Fibroblast of skin of scalp (primary cell): ENCODE results near the gene ZNF148.

Experiments
- DNase-seq: peaks from one replicate; pipeline ENCODE4 v3.0.0-alpha.2; 2013

Gene ZNF148

DNA sequence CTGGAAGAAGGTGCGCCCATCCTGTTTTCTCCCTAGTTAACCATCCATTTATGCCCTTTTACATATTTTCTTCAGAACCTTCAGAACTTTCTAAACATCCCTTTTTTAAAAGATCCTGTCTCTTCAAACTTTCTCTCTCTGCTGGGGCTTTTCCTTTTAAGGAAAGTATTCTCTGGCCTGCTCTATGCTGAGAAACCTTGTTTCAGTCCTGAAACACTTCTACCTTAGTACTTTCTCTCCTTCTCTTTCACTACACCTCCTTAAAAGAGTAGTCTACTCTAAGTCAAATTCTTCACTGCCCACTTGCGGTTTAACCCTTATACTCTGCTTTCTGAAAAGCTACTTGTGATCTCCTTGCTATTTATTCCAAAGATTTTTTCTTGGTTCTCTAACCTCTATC is 97.0 kb downstream of the ZNF148 start:
- DNase-seq, result no peak

DNA sequence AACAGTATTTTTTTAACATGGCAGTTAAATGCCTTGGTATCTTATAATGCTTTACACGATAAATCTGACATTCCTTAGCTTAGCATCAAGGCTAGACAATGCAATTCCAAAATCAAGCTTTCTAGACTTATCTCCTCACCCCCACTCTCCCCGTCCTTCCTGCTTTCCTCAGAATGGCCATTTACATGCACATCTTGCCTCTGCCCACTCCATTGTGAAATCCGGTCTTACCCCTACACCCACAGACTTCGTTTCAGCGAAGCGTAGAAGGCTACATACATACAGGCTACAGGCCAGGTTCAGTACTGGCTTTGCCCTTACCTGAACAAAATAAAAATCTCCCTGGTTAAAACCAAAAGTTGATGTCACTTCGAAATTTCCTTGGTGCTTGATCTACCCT is 104.0 kb downstream of the ZNF148 start:
- DNase-seq, result no peak

GRCh38 chr3:125267460-125267859 is 107.7 kb downstream of the ZNF148 start:
- DNase-seq, result no peak

GRCh38 chr3:125266971-125267370 is 108.2 kb downstream of the ZNF148 start:
- DNase-seq, result no peak

DNA sequence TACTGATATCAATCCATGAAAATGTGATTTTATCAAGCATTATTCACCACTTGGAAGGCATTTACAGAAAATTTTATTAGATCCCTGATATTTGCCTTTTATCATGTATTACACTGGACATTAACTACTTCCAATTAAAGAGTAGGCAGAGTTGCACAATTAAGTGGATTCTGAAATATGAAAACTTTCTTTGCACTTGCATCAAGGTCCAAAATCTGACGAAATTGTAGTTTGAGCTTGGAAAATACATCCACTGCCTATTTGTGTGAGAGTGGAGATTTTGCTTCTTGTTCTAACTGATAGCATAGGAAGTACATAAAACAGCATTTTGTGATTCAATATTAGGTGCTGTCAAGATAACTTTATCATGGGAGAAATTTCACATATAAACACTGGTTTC is 113.0 kb downstream of the ZNF148 start:
- DNase-seq, result no peak

DNA sequence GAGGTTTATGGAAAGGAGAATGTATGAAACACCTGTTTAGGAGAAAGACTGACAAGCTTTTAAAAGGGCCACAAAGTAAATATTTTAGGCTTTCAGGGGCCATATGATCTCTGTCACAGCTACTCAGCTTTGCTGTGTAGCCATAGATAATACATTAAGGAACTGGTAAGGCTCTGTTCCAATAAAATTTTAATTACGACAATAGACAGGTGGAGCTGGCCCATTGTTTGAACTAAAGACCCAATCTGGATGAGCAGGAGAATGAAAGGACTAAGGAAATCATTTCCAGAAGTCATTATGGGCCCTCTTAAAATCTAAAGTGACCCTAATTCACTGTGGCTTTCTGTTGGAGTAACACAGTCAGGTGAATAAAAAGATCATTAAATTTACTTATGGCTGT is 114.1 kb downstream of the ZNF148 start:
- DNase-seq, result no peak

GRCh38 chr3:125260158-125260557 is 115.0 kb downstream of the ZNF148 start:
- no peak for DNase-seq

DNA sequence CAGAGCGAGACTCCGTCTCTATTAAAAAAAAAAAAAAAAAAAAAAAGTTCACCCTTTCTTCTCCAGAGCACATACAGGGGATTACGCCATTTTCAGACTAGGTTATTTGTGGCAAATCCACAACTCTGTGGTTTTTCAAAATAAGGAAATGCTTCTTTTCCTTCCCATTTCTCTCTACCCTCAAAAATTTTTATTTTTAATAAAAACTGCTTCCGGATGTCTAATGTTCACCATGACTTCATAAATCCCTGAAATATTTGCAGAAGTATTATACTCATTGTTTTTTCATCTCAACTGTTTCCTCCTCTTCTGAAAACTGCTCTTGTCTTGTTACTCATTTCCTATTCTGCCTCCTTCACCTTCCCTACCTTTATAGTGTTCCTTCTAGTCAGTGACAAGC is 117.6 kb downstream of the ZNF148 start:
- DNase-seq, result no peak

GRCh38 chr3:125256675-125257074 is 118.5 kb downstream of the ZNF148 start:
- no peak for DNase-seq

GRCh38 chr3:125250973-125251372 is 124.2 kb downstream of the ZNF148 start:
- no peak for DNase-seq

- DNase-seq, result no peak
These were observed 128.9 kb downstream of the ZNF148 start for GRCh38 chr3:125246237-125246636.

DNA sequence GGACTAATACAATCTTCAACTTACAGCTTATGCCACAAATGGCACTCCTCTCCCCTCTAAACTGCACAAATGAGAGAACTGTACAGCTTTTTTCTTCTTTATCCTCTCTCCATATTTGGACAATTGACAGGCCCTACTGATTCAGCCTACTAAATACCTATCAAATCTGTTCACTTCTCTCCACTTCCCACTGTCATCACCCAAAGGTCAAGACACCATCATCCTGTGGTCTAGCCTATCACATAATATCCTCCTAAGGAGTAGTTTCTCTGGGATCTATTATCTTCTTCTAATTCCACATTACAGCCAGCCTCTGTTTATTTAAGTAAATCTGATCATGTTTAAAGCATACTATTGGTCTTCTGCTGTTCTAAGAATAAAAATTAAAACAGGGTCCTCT is 129.6 kb downstream of the ZNF148 start:
- peak; percentile 35 for DNase-seq

GRCh38 chr3:125240496-125240895 is 134.6 kb downstream of the ZNF148 start:
- DNase-seq, result peak; percentile 55

GRCh38 chr3:125239266-125239665 is 135.9 kb downstream of the ZNF148 start:
- DNase-seq, result no peak

DNA sequence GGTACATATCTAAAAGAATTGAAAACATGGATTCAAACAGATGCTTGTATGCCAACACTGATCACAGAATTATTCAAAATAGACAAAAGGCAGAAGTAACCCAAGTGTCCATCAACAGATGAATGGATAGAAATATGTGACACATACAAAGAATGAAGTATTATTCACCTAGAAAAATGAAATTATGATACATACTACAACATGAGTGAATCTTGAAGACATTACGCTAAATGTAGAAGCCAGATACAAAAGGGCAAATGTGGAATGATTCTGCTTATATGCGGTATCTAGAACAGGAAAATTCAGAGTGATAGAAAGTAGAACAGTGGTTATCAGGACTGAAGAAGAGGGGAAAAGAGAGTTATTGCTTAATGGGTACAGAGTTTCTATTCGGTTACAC is 136.4 kb downstream of the ZNF148 start:
- no peak for DNase-seq

GRCh38 chr3:125236331-125236903 is 138.7 kb downstream of the ZNF148 start:
- DNase-seq, result peak; percentile 74

- DNase-seq, result no peak
These were observed 140.3 kb downstream of the ZNF148 start for GRCh38 chr3:125234831-125235230.

- no peak for DNase-seq
These were observed 142.7 kb downstream of the ZNF148 start for GRCh38 chr3:125232401-125232800.

DNA sequence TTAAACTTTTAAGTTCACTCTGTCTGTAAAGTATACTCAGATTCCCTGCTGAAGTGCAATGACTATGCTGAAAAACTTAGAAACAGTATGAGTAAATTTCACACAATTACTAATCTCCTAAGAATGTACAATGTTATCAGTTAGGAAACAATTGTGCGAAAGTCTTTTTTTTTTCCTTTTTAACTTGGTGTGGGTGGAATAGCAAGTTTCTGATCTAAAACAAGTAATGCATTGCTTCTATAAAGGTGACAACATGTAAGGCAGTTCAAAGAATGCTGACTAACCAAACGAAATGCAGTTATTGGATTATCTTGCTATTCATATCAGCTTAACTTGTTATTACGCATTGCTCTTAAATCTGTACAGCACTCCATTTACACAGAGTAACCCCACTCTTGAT is 143.2 kb downstream of the ZNF148 start:
- DNase-seq, result peak; percentile 64

- no peak for DNase-seq
These were observed 145.4 kb downstream of the ZNF148 start for GRCh38 chr3:125229707-125230106.

GRCh38 chr3:125229168-125229567 is 146.0 kb downstream of the ZNF148 start:
- DNase-seq, result no peak

DNA sequence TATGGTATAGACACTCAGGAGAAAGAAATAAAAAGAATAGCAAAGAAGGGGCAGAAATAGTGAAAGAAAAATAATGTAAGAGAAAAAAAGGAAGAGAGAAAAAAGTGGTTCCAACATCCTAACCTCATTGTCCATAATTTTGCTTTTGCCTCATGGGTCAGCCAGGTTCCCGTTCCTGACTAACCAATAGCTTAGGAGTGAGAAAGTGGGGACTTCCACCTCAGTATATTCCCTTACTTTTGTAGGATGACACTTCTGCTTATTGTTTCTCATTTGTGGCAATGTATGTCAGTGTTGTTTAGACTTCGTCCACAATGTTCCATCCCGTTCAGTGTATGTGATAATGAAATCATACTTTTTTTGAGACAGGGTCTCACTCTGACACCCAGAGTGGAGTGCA is 153.3 kb downstream of the ZNF148 start:
- no peak for DNase-seq

GRCh38 chr3:125220727-125221429 is 154.2 kb downstream of the ZNF148 start:
- peak; percentile 33 for DNase-seq

DNA sequence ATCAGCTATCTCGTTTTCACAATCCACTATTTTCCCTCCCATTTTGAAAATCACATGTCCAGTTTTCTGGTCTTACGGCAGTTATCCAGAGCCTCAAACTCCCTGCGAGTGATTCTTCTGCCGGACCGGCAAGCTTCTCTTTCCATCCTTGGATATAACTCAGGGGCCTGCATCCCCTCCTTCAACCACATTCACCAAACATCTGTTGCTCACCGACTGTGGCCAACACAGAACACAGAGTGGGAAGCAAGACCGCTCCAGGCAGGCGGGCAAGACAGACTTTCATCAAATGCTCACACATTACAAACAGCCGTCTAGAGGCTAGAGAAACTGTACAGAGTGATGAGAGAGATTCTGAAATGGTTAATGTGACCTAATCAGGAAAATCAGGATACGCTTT is 154.9 kb downstream of the ZNF148 start:
- DNase-seq, result no peak

GRCh38 chr3:125219261-125219701 is 155.8 kb downstream of the ZNF148 start:
- DNase-seq, result no peak
